ENCODE data around the gene TRIP12. TPM values are rescaled to one million over a fixed set of nuclear protein-coding genes. Genes with fewer than 3 reads are reported as not detected.
A peak's percentile ranks its signal among the peaks of the same experiment; 100 is the strongest.

TRIP12 gene
- total and polyA plus RNA-seq, 2 of the 13 experiments (the other 11 are each of a cell fraction or from before 2014, with no cell fraction given), result 72.1 to 153 TPM

DNA sequence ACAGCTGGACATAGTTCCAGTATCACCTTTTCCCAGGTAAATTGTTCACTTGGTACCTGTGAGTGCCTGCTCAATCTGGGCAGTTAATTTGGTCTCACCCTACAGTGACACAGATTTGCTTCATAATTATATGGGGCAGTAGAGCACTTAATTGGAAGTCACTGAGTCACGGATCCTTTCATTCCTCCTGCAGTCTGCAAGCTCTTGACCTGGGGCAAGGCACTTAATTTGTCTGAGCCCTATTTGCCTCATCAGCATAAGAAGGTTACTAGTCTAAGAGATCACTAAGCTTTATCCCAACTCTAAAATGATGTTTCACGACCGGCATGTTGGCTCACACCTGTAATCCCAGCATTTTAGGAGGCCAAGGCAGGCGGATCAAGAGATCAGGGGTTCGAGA is 9.4 kb upstream of the TRIP12 start:
- peak; percentile 40 to 53 for TF ChIP-seq MAFK (conservative IDR thresholded peaks at IDR 0.05 in 1 of 2, IDR thresholded peaks at IDR 0.05 in 1 of 2; ENCODE audit: low read length in 2 of 2)
- TF ChIP-seq MAFF (IDR thresholded peaks at IDR 0.05; ENCODE audit: low read depth, low read length), result peak; percentile 45
- no peak for TF ChIP-seq ZNF83 (CRISPR knock-in tag; IDR thresholded peaks at IDR 0.05; ENCODE audit: borderline replicate concordance)
- Histone ChIP-seq H3K36me3 (replicated peaks in 1 of 2; ENCODE audit: control insufficient read depth in 1 of 2, insufficient read depth in 2 of 2, low read length in 2 of 2) (no peaks in the 10 kb centered on the region), H3K27ac (ENCODE audit: extremely low read length, insufficient read depth, low read length) (no peak overlapping the region), H2AFZ (ENCODE audit: low read length) (no peak overlapping the region), H3K9me3 (ENCODE audit: low read length) (no peaks in the 10 kb centered on the region), H3K27me3 (ENCODE audit: control insufficient read depth in 1 of 2, insufficient read depth in 2 of 2, low read length in 2 of 2) (no peaks in the 10 kb centered on the region), H4K20me1 (ENCODE audit: insufficient read depth, low read length) (no peaks in the 10 kb centered on the region), H3K4me3 (replicated peaks in 1 of 3; ENCODE audit: insufficient read depth in 1 of 3, low read depth in 2 of 3, low read length in 3 of 3) (no peak overlapping the region), H3K79me2 (ENCODE audit: insufficient read depth, low read length) (no peaks in the 10 kb centered on the region), H3K4me1 (ENCODE audit: insufficient read depth, low read length) (no peaks in the 10 kb centered on the region), H3K4me2 (ENCODE audit: low read depth, low read length) (no peak overlapping the region), H3K9ac (ENCODE audit: insufficient read depth, low read depth, low read length) (no peak overlapping the region)
- no TSS peak for BruUV-seq (replicated peaks)
- in situ Hi-C loops (cut with HindIII; ENCODE audit: extremely low pct_ligation_motif_present, low pct_unique_long_range_greater_than_20kb) (no loop called here), intact Hi-C loops (cut with micrococcal nuclease; ENCODE audit: unreplicated experiment) (no loop called here)
- FAIRE-seq (no peak), ATAC-seq (no peak), DNase-seq (ENCODE audit: low spot score) (no peak)
- POLR2A ChIA-PET, result interaction anchor here (1.0 kb wide), 1 partner anchor 11 kb away, joined by 3 read pairs; no protein-coding TSS in a partner anchor
- WGBS (ENCODE audit: low lambda C conversion rate), result 98% methylated on average over 5 of the region's 5 CpGs
- CTCF ChIA-PET (ENCODE audit: low intra/inter-chr PET ratio, low total read pairs), result no interaction called here

DNA sequence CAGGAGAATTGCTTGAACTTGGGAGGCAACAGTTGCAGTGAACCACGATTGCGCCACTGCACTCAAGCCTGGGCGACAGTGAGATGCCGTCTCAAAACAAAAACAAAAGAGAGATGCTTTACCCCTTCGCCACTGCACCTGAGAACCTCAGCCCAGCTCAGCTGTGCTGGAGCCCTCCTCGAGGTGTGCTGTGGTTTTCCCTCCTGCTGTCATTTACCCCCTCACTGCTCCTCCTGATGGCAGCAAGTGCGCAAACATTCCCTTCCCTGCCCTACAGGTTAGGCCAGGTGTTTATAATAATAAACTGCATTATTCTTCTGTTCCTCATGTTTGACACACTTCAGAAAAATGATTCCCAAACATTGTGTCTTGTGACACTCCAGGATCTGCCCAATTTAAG is 8.8 kb upstream of the TRIP12 start:
- CTCF ChIA-PET (ENCODE audit: low intra/inter-chr PET ratio, low total read pairs), result no interaction called here
- Histone ChIP-seq H3K9me3 (ENCODE audit: low read length) (no peaks in the 10 kb centered on the region), H3K79me2 (ENCODE audit: insufficient read depth, low read length) (no peaks in the 10 kb centered on the region), H3K27ac (ENCODE audit: extremely low read length, insufficient read depth, low read length) (no peak overlapping the region), H3K4me1 (ENCODE audit: insufficient read depth, low read length) (no peaks in the 10 kb centered on the region), H3K4me3 (replicated peaks in 1 of 3; ENCODE audit: insufficient read depth in 1 of 3, low read depth in 2 of 3, low read length in 3 of 3) (no peak overlapping the region), H3K27me3 (ENCODE audit: control insufficient read depth in 1 of 2, insufficient read depth in 2 of 2, low read length in 2 of 2) (no peaks in the 10 kb centered on the region), H3K4me2 (ENCODE audit: low read depth, low read length) (no peak overlapping the region), H3K9ac (ENCODE audit: insufficient read depth, low read depth, low read length) (no peak overlapping the region), H2AFZ (ENCODE audit: low read length) (no peak overlapping the region), H4K20me1 (ENCODE audit: insufficient read depth, low read length) (no peaks in the 10 kb centered on the region), H3K36me3 (replicated peaks in 1 of 2; ENCODE audit: control insufficient read depth in 1 of 2, insufficient read depth in 2 of 2, low read length in 2 of 2) (no peaks in the 10 kb centered on the region)
- WGBS (ENCODE audit: low lambda C conversion rate), result 95% methylated on average over 7 of the region's 7 CpGs
- FAIRE-seq (no peak), ATAC-seq (no peak; the same call in 2 of the 3 replicates), DNase-seq (ENCODE audit: low spot score) (no peak)
- in situ Hi-C loops (cut with HindIII; ENCODE audit: extremely low pct_ligation_motif_present, low pct_unique_long_range_greater_than_20kb) (no loop called here), intact Hi-C loops (cut with micrococcal nuclease; ENCODE audit: unreplicated experiment) (no loop called here)
- POLR2A ChIA-PET, result interaction anchor here (1.0 kb wide), 1 partner anchor 11 kb away, joined by 3 read pairs; no protein-coding TSS in a partner anchor
- BruUV-seq (replicated peaks), result no TSS peak
- TF ChIP-seq SATB2 (CRISPR knock-in tag; IDR thresholded peaks at IDR 0.05), result no peak
- TF ChIP-seq, protein P1, sequence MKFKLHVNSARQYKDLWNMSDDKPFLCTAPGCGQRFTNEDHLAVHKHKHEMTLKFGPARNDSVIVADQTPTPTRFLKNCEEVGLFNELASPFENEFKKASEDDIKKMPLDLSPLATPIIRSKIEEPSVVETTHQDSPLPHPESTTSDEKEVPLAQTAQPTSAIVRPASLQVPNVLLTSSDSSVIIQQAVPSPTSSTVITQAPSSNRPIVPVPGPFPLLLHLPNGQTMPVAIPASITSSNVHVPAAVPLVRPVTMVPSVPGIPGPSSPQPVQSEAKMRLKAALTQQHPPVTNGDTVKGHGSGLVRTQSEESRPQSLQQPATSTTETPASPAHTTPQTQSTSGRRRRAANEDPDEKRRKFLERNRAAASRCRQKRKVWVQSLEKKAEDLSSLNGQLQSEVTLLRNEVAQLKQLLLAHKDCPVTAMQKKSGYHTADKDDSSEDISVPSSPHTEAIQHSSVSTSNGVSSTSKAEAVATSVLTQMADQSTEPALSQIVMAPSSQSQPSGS (CRISPR knock-in tag; IDR thresholded peaks at IDR 0.05), result no peak
- TF ChIP-seq SIX4 (CRISPR knock-in tag; IDR thresholded peaks at IDR 0.05), result no peak
- TF ChIP-seq, protein P2, sequence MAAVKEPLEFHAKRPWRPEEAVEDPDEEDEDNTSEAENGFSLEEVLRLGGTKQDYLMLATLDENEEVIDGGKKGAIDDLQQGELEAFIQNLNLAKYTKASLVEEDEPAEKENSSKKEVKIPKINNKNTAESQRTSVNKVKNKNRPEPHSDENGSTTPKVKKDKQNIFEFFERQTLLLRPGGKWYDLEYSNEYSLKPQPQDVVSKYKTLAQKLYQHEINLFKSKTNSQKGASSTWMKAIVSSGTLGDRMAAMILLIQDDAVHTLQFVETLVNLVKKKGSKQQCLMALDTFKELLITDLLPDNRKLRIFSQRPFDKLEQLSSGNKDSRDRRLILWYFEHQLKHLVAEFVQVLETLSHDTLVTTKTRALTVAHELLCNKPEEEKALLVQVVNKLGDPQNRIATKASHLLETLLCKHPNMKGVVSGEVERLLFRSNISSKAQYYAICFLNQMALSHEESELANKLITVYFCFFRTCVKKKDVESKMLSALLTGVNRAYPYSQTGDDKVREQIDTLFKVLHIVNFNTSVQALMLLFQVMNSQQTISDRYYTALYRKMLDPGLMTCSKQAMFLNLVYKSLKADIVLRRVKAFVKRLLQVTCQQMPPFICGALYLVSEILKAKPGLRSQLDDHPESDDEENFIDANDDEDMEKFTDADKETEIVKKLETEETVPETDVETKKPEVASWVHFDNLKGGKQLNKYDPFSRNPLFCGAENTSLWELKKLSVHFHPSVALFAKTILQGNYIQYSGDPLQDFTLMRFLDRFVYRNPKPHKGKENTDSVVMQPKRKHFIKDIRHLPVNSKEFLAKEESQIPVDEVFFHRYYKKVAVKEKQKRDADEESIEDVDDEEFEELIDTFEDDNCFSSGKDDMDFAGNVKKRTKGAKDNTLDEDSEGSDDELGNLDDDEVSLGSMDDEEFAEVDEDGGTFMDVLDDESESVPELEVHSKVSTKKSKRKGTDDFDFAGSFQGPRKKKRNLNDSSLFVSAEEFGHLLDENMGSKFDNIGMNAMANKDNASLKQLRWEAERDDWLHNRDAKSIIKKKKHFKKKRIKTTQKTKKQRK (IDR thresholded peaks at IDR 0.05; ENCODE audit: low read length), result no peak
- no peak for TF ChIP-seq SNAPC2 (CRISPR knock-in tag; IDR thresholded peaks at IDR 0.05)
